Esophagus squamous epithelium (tissue), 5 donors: ENCODE results near the gene UTP4. TPM values are rescaled to one million over a fixed set of nuclear protein-coding genes. Genes with fewer than 3 reads are reported as not detected.

Source experiments
- DNase-seq: peaks from one replicate; lab custom pipeline; 2025; lab: John Stamatoyannopoulos, UW
- H3K27ac ChIP-seq, 4 donors: fragments of 200-600 bp; sonication (generic); one replicate each; pipeline ENCODE4 v1.5.1; 2016 to 2019; ENCODE audit warnings: mild to moderate bottlenecking in 1 of 4
- H3K27me3 ChIP-seq, 4 donors: fragments of 200-600 bp; sonication (generic); 1 replicate in 3 of 4; 2 replicates in 1 of 4; pipeline versions ENCODE4 v1.5.1 to v1.6.0; 2017 to 2021; ENCODE audit warnings: antibody characterized with exemption in 1 of 4
- H3K36me3 ChIP-seq, 3 donors: fragments of 200-600 bp; sonication (generic); one replicate each; pipeline ENCODE4 v1.5.1; 2016 to 2019
- H3K4me1 ChIP-seq, 3 donors: fragments of 200-600 bp; sonication (generic); one replicate each; pipeline ENCODE4 v1.5.1; 2017 to 2019
- H3K4me3 ChIP-seq, 4 donors: fragments of 200-600 bp; sonication (generic); 1 replicate in 3 of 4; 2 replicates in 1 of 4; pipeline ENCODE4 v1.5.1; 2016 to 2019; ENCODE audit warnings: mild to moderate bottlenecking in 2 of 4, moderate library complexity in 1 of 4
- H3K9me3 ChIP-seq, 3 donors: fragments of 200-600 bp; sonication (generic); one replicate each; pipeline ENCODE4 v1.5.1; 2016 to 2019
- POLR2A ChIP-seq, 4 donors: fragments of 450-650 bp; IDR thresholded peaks; one replicate each; pipeline ENCODE4 v1.6.1; 2017; ENCODE audit warnings: antibody characterized with exemption in 4 of 4, mild to moderate bottlenecking in 4 of 4, moderate library complexity in 3 of 4
- WGBS, 2 donors: methylation state at CpG; one replicate each; pipeline ENCODE4 v1.1.5; 2018; 5-methylcytosine and 5-hydroxymethylcytosine counted together
- intact Hi-C: fragments of 100-400 bp; cut with DNase I; formaldehyde crosslinking; loops from one replicate; pipeline ENCODE4 v1.15.0; 2022
- total RNA-seq, 4 donors: library from RNA; depleted of rRNA; stranded (reverse); fragments of >200 nt; gene quantifications; one replicate each; pipeline ENCODE4 v1.1.0, GENCODE V29; 2016
- TF ChIP-seq, protein P1 (sequence below), 6 experiments: fragments of 450-650 bp in 4 of 6; fragments of 200-600 bp in 2 of 6; sonication (generic) in 2 of 6; IDR thresholded peaks; one replicate each; pipeline ENCODE4 v1.5.1; 2016 to 2019; ENCODE audit warnings: antibody characterized with exemption in 6 of 6, mild to moderate bottlenecking in 4 of 6, moderate library complexity in 4 of 6
- donor health status: DM: yes; HTN: yes; CAD: no.

The UTP4 gene
- total RNA-seq, 4 donors from 2014 or later, result 18.3 to 42.2 (median 28.6) TPM

GRCh38 chr16:69087161-69087581 is 45.3 kb upstream of the UTP4 start:
- H3K9me3 ChIP-seq, result no peaks in the 10 kb centered on the region
- H3K27ac ChIP-seq, result peak overlapping the region in 2 of 4 donors; percentile 33 to 37
- H3K4me1 ChIP-seq, result peaks cover 7 to 34% (median 18%) of the 10 kb centered on the region in 3 donors
- 45 to 54% methylated on average over 3 of the region's 3 CpGs for WGBS, 2 donors
- no peaks in the 10 kb centered on the region for H3K27me3 ChIP-seq
- H3K4me3 ChIP-seq, result no peak overlapping the region
- peaks cover 0 to 24% (median 0%) of the 10 kb centered on the region in 3 donors for H3K36me3 ChIP-seq
- TF ChIP-seq, protein P1, sequence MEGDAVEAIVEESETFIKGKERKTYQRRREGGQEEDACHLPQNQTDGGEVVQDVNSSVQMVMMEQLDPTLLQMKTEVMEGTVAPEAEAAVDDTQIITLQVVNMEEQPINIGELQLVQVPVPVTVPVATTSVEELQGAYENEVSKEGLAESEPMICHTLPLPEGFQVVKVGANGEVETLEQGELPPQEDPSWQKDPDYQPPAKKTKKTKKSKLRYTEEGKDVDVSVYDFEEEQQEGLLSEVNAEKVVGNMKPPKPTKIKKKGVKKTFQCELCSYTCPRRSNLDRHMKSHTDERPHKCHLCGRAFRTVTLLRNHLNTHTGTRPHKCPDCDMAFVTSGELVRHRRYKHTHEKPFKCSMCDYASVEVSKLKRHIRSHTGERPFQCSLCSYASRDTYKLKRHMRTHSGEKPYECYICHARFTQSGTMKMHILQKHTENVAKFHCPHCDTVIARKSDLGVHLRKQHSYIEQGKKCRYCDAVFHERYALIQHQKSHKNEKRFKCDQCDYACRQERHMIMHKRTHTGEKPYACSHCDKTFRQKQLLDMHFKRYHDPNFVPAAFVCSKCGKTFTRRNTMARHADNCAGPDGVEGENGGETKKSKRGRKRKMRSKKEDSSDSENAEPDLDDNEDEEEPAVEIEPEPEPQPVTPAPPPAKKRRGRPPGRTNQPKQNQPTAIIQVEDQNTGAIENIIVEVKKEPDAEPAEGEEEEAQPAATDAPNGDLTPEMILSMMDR (IDR thresholded peaks at IDR 0.05), result no peak
- intact Hi-C loops, result no loop called here
- DNase-seq, result no peak

DNA sequence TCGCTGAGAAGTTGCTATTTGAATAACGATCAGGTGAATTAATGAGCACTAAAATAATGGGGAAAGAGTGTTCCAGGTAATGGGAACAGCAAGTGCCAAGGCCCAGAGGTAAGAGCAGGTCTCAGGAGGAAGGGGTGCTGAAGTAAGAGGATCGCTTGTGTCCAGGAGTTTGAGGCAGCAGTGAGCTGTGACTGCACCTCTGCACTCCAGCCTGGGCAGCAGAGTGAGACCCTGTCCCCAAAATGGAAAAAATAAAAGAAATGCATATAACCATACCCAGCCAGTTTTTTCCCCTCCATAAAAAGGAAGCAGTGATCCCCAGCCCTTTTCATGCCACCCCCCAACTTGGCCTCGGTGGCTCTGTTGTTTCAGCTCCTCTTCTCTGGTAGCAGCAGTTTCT is 43.8 kb upstream of the UTP4 start:
- Histone ChIP-seq H3K27ac (peak overlapping the region in 3 of 4 donors; percentile 32 to 44 (median 40)), H3K36me3 (peaks cover 0 to 17% (median 0%) of the 10 kb centered on the region in 3 donors), H3K9me3 (no peaks in the 10 kb centered on the region), H3K4me3 (no peak overlapping the region), H3K27me3 (no peaks in the 10 kb centered on the region), H3K4me1 (peaks cover 7 to 34% (median 18%) of the 10 kb centered on the region in 3 donors)
- intact Hi-C loops, result no loop called here
- DNase-seq, result no peak
- WGBS, 2 donors, result 64 to 76% methylated on average over 4 of the region's 4 CpGs
- TF ChIP-seq, protein P1 (IDR thresholded peaks at IDR 0.05), result no peak
- TF ChIP-seq POLR2A (IDR thresholded peaks at IDR 0.05), result no peak

- H3K4me3 ChIP-seq, result no peak overlapping the region
- H3K4me1 ChIP-seq, result peaks cover 7 to 39% (median 18%) of the 10 kb centered on the region in 3 donors
- no peaks in the 10 kb centered on the region for H3K9me3 ChIP-seq
- H3K27me3 ChIP-seq, result no peaks in the 10 kb centered on the region
- WGBS, 2 donors, result 22% methylated on average over 11 to 14 of the region's 16 CpGs
- H3K27ac ChIP-seq, result peak overlapping the region in 3 of 4 donors; percentile 32 to 44 (median 40)
- H3K36me3 ChIP-seq, result peaks cover 0 to 13% (median 0%) of the 10 kb centered on the region in 3 donors
- no peak for DNase-seq
- intact Hi-C loops, result no loop called here
- no peak for TF ChIP-seq POLR2A (IDR thresholded peaks at IDR 0.05)
- TF ChIP-seq, protein P1 (IDR thresholded peaks at IDR 0.05), result no peak
These were observed 43.1 kb upstream of the UTP4 start for GRCh38 chr16:69089091-69089910.

DNA sequence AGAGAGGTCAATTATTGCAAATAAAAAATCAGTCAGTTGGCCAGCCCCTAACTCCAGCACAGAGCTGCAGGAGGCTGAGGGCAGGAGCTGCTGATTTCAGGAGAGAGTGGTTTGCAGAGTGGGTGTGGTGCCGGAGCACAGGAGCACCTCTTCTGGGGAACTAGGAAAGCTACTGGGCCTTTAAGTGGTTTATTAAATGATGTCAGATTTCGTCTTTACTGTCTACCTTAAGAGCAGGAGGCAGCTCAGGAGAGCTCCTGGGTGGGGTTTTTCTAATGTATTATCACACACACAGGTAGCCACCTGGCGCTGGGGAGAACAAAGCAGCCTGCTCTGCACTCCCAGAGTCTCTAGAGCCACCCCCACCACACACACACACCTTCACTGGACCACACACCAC is 38.5 kb upstream of the UTP4 start:
- TF ChIP-seq, protein P1 (IDR thresholded peaks at IDR 0.05), result no peak
- TF ChIP-seq POLR2A (IDR thresholded peaks at IDR 0.05), result no peak
- no peak overlapping the region for H3K27ac ChIP-seq
- H3K27me3 ChIP-seq, result no peaks in the 10 kb centered on the region
- H3K4me3 ChIP-seq, result no peak overlapping the region
- intact Hi-C loops, result no loop called here
- no peaks in the 10 kb centered on the region for H3K36me3 ChIP-seq
- peaks cover 6 to 34% (median 9%) of the 10 kb centered on the region in 3 donors for H3K4me1 ChIP-seq
- no peaks in the 10 kb centered on the region for H3K9me3 ChIP-seq
- WGBS, 2 donors, result 32 to 51% methylated on average over 2 of the region's 3 CpGs
- DNase-seq, result no peak

GRCh38 chr16:69094501-69094900 is 37.9 kb upstream of the UTP4 start:
- no peak overlapping the region for H3K4me3 ChIP-seq
- H3K9me3 ChIP-seq, result no peaks in the 10 kb centered on the region
- H3K27me3 ChIP-seq, result no peaks in the 10 kb centered on the region
- no peak overlapping the region for H3K27ac ChIP-seq
- H3K4me1 ChIP-seq, result peaks cover 1 to 28% (median 4%) of the 10 kb centered on the region in 3 donors
- WGBS, 2 donors, result 64 to 65% methylated on average over 5 of the region's 5 CpGs
- intact Hi-C loops, result no loop called here
- TF ChIP-seq POLR2A (IDR thresholded peaks at IDR 0.05), result no peak
- TF ChIP-seq, protein P1 (IDR thresholded peaks at IDR 0.05), result no peak
- DNase-seq, result no peak
- no peaks in the 10 kb centered on the region for H3K36me3 ChIP-seq
